ENCODE results near the gene KLF9.
"Not testable (repeated sequence)": the region's sequence is repeated elsewhere in the genome, so short reads cannot be mapped to it uniquely, and the experiment has no call there.

KLF9 gene

GRCh38 chr9:70403618-70404025 is 10.8 kb downstream of the KLF9 start:
- DNase-seq (ENCODE audit: low read depth), result no peak

DNA sequence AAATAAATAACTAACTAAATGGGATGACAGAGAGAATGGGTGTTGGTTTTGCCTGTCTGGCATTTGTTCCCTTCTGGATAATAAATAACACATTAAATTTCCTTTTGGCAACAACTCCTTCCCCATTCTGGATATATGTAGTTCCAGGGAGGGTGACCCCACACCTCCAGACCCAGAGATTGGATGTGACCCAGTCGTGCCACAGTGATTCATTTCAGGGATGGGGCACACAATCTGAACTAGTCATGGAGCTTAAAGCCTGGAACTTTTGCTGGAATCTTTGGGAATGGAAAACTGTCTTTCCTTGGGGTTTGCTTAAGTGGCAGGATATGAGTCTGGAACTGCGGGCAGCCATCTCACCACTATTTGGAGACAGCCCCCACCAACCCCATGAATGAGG is 11.3 kb downstream of the KLF9 start:
- peak; percentile 31 for DNase-seq (ENCODE audit: low read depth)

- no peak for DNase-seq (ENCODE audit: low read depth)
Measured at GRCh38 chr9:70402213-70402612, 12.2 kb downstream of the KLF9 start.

GRCh38 chr9:70401241-70401640 is 13.2 kb downstream of the KLF9 start:
- DNase-seq (ENCODE audit: low read depth), result not testable (repeated sequence)

DNA sequence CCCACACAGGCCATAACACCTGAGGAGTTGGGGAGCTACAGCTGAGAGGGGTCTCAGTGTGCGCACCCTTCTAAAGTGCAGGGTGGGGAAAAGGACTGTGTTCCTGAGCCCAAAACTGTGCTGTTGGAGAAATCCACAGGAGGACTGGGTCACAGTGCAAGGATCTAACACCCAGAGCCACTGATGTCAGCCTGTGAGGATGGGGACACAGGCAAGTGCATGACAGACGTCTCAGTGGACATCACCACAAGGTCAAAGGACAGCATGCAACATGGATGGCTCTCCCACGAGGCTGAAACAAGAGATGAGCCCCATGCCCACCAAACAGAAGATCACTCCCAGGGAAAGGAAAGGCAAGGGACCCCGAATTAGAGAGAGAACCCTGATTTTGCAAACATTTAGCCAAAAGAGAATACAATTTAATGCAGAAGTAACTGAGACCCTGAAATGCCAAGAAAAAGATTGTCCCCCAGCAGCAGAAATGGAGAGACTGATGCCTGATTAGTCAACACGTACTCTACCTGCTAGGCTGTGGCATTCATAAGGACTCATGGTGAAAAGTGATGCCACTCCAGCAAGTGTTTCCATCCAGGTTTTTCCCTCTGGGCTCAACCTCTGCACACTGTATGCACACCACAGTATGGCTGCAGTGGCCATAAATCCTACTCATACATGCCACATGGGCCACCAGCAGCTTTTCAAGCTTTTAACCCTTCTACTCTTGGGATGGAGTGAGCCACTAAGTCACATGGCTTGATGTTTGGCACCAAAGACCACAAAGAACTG is 14.2 kb downstream of the KLF9 start:
- no peak for DNase-seq (ENCODE audit: low read depth)

GRCh38 chr9:70399141-70399540 is 15.3 kb downstream of the KLF9 start:
- DNase-seq (ENCODE audit: low read depth), result no peak

GRCh38 chr9:70398145-70398556 is 16.3 kb downstream of the KLF9 start:
- no peak for DNase-seq (ENCODE audit: low read depth)

GRCh38 chr9:70395652-70396051 is 18.8 kb downstream of the KLF9 start:
- DNase-seq (ENCODE audit: low read depth), result no peak

GRCh38 chr9:70392850-70393249 is 21.6 kb downstream of the KLF9 start:
- DNase-seq (ENCODE audit: low read depth), result no peak

DNA sequence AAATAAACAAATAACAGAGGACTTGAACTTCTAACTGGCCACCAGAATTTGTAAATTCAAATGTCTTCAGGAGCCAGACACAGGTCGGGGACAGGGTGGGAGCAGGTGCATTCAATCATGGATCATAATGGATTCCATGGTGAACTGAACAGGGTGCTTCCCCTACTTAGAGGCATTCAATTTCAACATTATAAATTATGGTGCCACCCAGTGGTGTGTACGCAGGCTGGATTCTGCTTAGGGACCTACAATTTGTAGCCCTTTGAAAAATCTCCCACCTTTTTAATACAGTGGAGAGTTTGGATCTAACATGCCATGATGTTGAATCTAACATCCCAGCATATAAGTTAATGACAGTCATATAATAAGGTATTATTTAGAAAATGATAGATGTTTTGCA is 22.3 kb downstream of the KLF9 start:
- DNase-seq (ENCODE audit: low read depth), result peak; percentile 47

DNA sequence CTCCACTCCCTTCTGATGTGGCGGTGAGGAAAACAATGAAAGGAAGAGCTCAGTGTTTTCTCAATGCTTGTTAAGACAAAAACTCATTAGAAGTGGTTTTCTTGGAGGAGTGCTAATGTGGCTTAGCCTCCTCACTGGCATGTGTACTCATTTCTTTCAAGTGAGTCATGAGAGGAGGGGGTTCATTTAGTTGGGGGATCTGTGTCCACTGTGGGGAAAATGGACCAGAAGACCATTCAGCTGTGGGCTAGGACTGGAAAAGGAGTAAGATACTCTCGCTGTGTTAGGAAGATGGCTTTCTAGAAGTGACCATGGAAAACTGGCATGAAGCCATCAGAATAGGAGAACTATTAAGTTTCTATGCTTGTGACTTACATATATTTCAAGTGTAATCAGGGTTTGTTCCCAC is 23.5 kb downstream of the KLF9 start:
- DNase-seq (ENCODE audit: low read depth), result no peak

- peak; percentile 42 for DNase-seq (ENCODE audit: low read depth)
Measured at GRCh38 chr9:70389621-70390266, 24.7 kb downstream of the KLF9 start.

- no peak for DNase-seq (ENCODE audit: low read depth)
Measured at GRCh38 chr9:70389188-70389587, 25.3 kb downstream of the KLF9 start.

DNA sequence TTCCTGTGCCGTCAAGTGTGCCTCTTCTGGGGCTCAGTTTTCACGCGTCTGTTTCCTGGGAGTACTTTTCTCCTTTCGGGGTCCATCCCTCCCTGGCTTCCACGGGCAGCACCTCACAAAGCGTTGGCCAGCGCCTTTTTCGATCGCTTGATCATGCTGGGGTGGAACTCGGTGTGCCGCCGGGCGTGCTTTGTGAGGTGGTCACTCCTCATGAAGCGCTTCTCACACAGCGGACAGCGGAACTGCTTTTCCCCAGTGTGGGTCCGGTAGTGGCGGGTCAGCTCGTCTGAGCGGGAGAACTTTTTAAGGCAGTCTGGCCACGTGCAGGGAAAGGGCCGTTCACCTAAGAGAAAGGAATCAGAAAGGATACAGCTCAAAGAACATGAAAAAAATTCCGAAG is 26.8 kb downstream of the KLF9 start:
- no peak for DNase-seq (ENCODE audit: low read depth)

- DNase-seq (ENCODE audit: low read depth), result no peak
Measured at GRCh38 chr9:70385426-70385825, 29.0 kb downstream of the KLF9 start.

DNA sequence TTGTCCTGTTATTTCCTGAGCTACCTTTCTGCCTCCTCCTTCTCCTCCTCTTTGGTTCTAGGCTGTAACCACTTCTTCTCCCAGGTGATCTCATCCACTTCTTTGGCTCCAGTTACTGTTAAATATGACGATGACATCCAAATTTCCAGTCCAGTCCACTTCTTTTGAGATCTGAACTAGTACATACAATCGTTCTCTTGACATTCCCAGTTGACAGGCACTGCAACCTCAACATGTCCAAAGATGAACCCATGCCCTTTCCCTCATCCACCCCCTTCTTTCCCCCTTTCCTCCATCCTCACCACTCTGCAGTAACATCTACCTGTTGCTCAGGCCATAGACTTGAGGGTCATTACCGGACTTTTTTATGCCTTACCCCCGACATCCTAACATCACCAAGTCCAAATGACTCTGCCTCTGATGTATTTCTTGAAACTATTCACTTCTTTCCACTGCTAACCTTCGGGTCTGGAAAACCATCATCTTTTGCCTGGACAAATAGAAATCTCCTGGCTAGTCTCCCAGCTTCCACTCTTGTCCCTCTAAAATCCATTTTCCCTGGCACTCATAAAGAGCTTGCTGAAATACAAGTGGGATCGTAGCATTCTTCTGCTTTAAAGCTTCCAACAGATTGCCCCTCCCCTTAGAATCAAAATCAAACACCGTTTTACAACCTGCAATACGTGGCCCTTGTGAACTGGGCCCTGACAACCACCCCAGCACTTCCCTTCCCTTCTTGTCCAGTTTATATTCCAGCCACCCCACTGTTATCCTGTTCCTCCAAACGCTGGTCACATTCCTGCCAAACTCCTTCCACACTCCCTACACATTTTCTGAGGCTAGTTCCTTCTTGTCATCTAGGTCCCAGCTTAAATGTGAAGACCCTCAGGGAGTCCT is 31.5 kb downstream of the KLF9 start:
- no peak for DNase-seq (ENCODE audit: low read depth)

GRCh38 chr9:70382046-70382708 is 32.3 kb downstream of the KLF9 start:
- DNase-seq (ENCODE audit: low read depth), result no peak

DNA sequence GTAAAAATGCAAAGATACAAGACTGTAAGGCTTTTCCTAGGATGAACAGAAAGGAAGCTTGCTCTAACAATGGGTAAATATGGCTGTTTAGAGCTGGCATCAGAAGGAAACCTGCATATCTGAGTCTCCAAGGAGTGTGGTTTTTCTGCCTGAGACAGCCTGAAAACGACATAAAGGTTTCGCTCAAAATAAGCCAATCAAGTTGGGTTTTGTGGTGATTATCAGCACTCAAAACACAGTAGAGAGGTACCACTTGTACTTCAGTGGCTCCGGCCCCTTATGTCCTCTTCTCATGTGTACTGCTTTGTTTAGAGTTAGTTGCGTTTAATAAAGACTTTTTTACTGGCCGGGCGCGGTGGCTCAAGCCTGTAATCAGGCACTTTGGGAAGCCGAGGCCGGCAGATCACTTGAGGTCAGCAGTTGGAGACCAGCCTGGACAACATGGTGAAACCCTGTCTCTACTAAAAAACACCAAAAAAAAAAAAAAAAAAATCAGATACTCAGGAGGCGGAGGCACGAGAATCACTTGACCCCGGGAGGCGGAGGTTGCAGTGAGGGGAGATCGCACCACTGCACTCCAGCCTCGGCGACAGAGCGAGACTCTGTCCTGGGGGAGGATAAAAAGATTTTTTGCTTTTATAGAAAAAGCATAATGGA is 39.4 kb downstream of the KLF9 start:
- DNase-seq (ENCODE audit: low read depth), result no peak

- DNase-seq (ENCODE audit: low read depth), result no peak
Measured at GRCh38 chr9:70367305-70367930, 47.0 kb downstream of the KLF9 start.

DNA sequence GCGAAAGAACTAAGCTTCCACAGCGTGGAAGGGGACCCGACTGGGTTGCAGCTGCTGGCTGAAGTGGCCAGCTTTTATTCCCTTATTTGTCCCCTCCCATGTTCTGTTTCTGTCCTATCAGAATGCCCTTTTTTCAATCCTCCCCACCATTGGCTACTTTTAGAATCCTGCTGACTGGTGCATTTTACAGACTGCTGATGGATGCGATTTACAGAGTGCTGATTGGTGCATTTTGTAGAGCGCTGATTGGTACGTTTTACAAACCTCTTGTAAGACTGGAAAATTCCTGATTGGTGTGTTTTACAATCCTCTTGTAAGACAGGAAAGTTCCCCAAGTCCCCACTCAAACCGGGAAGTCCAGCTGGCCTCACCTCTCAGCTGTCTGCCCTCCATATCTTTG is 50.7 kb downstream of the KLF9 start:
- no peak for DNase-seq (ENCODE audit: low read depth)

- DNase-seq (ENCODE audit: low read depth), result peak; percentile 33
Measured at GRCh38 chr9:70362952-70363351, 51.5 kb downstream of the KLF9 start.

Measured in ELR (cell line).